Fibroblast of lung (primary cell): ENCODE measurements around the gene TKTL2. TPM values are rescaled to one million over a fixed set of nuclear protein-coding genes. Genes with fewer than 3 reads are reported as not detected.

ENCODE experiments used
- DNase-seq, 2 donors: peaks; one replicate each; pipeline versions ENCODE4 v3.0.0 to v3.0.0-alpha.2; 2010; ENCODE audit warnings: low read depth in 2 of 2
- H2AFZ ChIP-seq: 2 replicates; pipeline ENCODE4 v1.5.1; 2012; ENCODE audit warnings: low read length, control low read depth, inconsistent platforms
- H3K27ac ChIP-seq: 2 replicates; pipeline ENCODE4 v1.5.1; 2011; ENCODE audit warnings: low read length, control low read depth; ENCODE audit not compliant: insufficient read depth
- H3K27me3 ChIP-seq: 2 replicates; pipeline ENCODE4 v1.5.1; 2011; ENCODE audit warnings: mild to moderate bottlenecking, low read length; ENCODE audit not compliant: control insufficient read depth, insufficient read depth
- H3K36me3 ChIP-seq: 2 replicates; pipeline ENCODE4 v1.5.1; 2011; ENCODE audit warnings: low read length; ENCODE audit not compliant: control insufficient read depth, insufficient read depth
- H3K4me1 ChIP-seq: 2 replicates; pipeline ENCODE4 v1.5.1; 2011; ENCODE audit warnings: low read length; ENCODE audit not compliant: control insufficient read depth, insufficient read depth; ENCODE audit errors: extremely low read depth
- H3K4me2 ChIP-seq: 2 replicates; pipeline ENCODE4 v1.5.1; 2011; ENCODE audit warnings: low read length, control low read depth; ENCODE audit not compliant: insufficient read depth; ENCODE audit errors: extremely low read depth
- H3K4me3 ChIP-seq, 4 experiments: fragments of 200-600 bp in 1 of 4; sonication (generic) in 1 of 4; replicated peaks in 1 of 4; 2 replicates each; pipeline ENCODE4 v1.5.1; 2011 to 2016; ENCODE audit warnings: low read length in 4 of 4, low read depth in 3 of 4, mild to moderate bottlenecking in 3 of 4, control low read depth in 2 of 4, inconsistent platforms in 1 of 4, mixed read lengths in 1 of 4; ENCODE audit not compliant: insufficient read depth in 1 of 4; ENCODE audit errors: control extremely low read depth in 1 of 4
- H3K79me2 ChIP-seq: 2 replicates; pipeline ENCODE4 v1.5.1; 2012; ENCODE audit warnings: mild to moderate bottlenecking, low read length, inconsistent platforms; ENCODE audit not compliant: control insufficient read depth, insufficient read depth
- H3K9ac ChIP-seq: 2 replicates; pipeline ENCODE4 v1.5.1; 2011; ENCODE audit warnings: mild to moderate bottlenecking, low read length, control low read depth; ENCODE audit not compliant: insufficient read depth
- H3K9me3 ChIP-seq: 2 replicates; pipeline ENCODE4 v1.5.1; 2012; ENCODE audit warnings: low read depth, low read length; ENCODE audit not compliant: control insufficient read depth, insufficient read depth
- H4K20me1 ChIP-seq: 2 replicates; pipeline ENCODE4 v1.5.1; 2011; ENCODE audit warnings: low read length; ENCODE audit not compliant: control insufficient read depth, insufficient read depth; ENCODE audit errors: extremely low read depth
- CTCF ChIP-seq, 2 donors: IDR thresholded peaks in 1 of 2; conservative IDR thresholded peaks in 1 of 2; 1 replicate in 1 of 2; 2 replicates in 1 of 2; pipeline ENCODE4 v1.5.1; 2011 to 2012; ENCODE audit warnings: low read length in 2 of 2, control low read depth in 1 of 2, inconsistent platforms in 1 of 2, low read depth in 1 of 2, mild to moderate bottlenecking in 1 of 2
- EZH2 ChIP-seq: IDR thresholded peaks from 2 replicates; pipeline ENCODE4 v1.5.1; 2012; ENCODE audit warnings: low read length, control low read depth, mild to moderate bottlenecking; ENCODE audit errors: missing control alignments
- polyA plus RNA-seq, 2 donors: library from polyadenylated mRNA; depleted of rRNA in 1 of 2; stranded (reverse) in 1 of 2; unstranded in 1 of 2; fragments of >200 nt; gene quantifications; 2 replicates each; pipeline ENCODE4 v1.2.1, GENCODE V29; 2011 to 2012; ENCODE audit warnings: missing spikeins in 1 of 2
- total RNA-seq: library from RNA; depleted of rRNA; stranded (reverse); fragments of >200 nt; gene quantifications from 2 replicates; pipeline ENCODE4 v1.2.1, GENCODE V29; 2014

The TKTL2 gene
- total and polyA plus RNA-seq, 2 donors (not counting 1 experiment from before 2014, with no cell fraction given), result not detected

GRCh38 chr4:163500586-163500985 is 27.0 kb upstream of the TKTL2 start:
- no peak overlapping the region for H3K9ac ChIP-seq
- no peaks in the 10 kb centered on the region for H4K20me1 ChIP-seq
- H3K4me1 ChIP-seq, result no peaks in the 10 kb centered on the region
- H3K27ac ChIP-seq, result no peak overlapping the region
- H2AFZ ChIP-seq, result no peak overlapping the region
- TF ChIP-seq EZH2, result no peak
- no peak for TF ChIP-seq CTCF (conservative IDR thresholded peaks at IDR 0.05 in 1 of 2, IDR thresholded peaks at IDR 0.05 in 1 of 2; ENCODE audit: low read depth in 1 of 2, low read length in 2 of 2)
- DNase-seq, result no peak
- H3K4me2 ChIP-seq, result no peak overlapping the region
- H3K9me3 ChIP-seq, result no peaks in the 10 kb centered on the region
- peaks cover 88% of the 10 kb centered on the region for H3K79me2 ChIP-seq
- H3K27me3 ChIP-seq, result no peaks in the 10 kb centered on the region
- no peak overlapping the region for H3K4me3 ChIP-seq
- no peaks in the 10 kb centered on the region for H3K36me3 ChIP-seq

- H3K9ac ChIP-seq, result no peak overlapping the region
- peak overlapping the region; percentile 79 to 99 (median 97) for H3K4me3 ChIP-seq
- no peaks in the 10 kb centered on the region for H3K9me3 ChIP-seq
- H3K4me2 ChIP-seq, result peak overlapping the region; percentile 84
- no peak overlapping the region for H3K27ac ChIP-seq
- H3K79me2 ChIP-seq, result peaks cover 57% of the 10 kb centered on the region
- TF ChIP-seq CTCF (conservative IDR thresholded peaks at IDR 0.05 in 1 of 2, IDR thresholded peaks at IDR 0.05 in 1 of 2; ENCODE audit: low read depth in 1 of 2, low read length in 2 of 2) (no peak), EZH2 (no peak)
- no peaks in the 10 kb centered on the region for H3K4me1 ChIP-seq
- no peak overlapping the region for H2AFZ ChIP-seq
- H4K20me1 ChIP-seq, result no peaks in the 10 kb centered on the region
- DNase-seq, result no peak
- no peaks in the 10 kb centered on the region for H3K36me3 ChIP-seq
- no peaks in the 10 kb centered on the region for H3K27me3 ChIP-seq
Observed at GRCh38 chr4:163495900-163496299, 22.3 kb upstream of the TKTL2 start.

DNA sequence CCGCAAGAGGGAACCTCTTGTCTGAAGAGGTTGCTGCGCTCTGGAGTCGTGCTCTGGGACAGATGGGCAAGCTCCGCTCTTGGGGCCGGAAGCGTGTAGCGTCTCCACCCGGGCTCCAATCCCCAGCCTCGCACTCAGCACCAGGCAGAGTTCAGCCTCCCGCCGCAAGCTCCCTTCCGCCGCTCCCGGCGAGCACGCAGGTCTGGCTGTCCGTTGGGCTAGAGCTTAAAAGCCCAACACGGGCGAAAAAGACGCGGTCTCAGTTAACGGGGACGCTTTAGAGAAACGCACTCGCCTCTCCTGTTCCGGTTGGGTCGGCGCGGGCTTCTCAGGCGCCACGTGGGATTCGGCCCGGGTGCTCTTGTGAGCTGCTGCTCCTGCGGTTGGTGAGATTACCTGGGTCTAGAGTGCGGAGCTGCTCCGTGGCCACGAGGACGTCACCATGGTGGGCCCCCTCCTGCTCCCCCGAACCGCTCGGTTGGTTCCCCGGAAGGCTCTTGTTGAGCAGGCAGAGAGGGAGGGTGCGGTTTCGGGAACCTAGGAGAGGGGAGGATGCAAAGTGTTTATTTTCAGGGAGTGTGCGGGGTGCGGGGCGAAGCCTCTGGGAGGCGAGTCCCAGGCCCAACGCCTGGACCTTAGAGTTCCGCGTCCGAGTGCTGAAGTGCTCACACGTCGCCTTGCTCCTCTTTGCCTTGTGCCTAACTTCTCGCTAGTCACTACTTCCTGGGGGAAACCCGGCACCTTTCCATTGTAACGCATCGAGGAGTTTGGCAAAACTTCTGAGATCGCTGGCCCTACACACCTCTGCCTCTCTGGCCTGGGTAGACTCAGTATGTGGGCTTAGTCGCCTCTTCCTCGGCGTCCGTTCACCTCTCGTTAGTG is 21.0 kb upstream of the TKTL2 start, which contains the start of gene TMA16:
Gene TMA16, plus strand, starts transcription at position 331 of the 882 bp plus-strand sequence. Its CDS starts 112 bp downstream, at position 443.
- H4K20me1 ChIP-seq, result no peaks in the 10 kb centered on the region
- TF ChIP-seq CTCF (conservative IDR thresholded peaks at IDR 0.05 in 1 of 2, IDR thresholded peaks at IDR 0.05 in 1 of 2; ENCODE audit: low read depth in 1 of 2, low read length in 2 of 2) (no peak), EZH2 (no peak)
- no peaks in the 10 kb centered on the region for H3K4me1 ChIP-seq
- H3K4me3 ChIP-seq, result peak within 1 kb of the TSS; percentile 79 to 99 (median 97)
- H2AFZ ChIP-seq, result peak within 1 kb of the TSS; percentile 96
- peak within 1 kb of the TSS; percentile 84 for H3K4me2 ChIP-seq
- peak; percentile 95 for DNase-seq
- H3K9me3 ChIP-seq, result no peaks in the 10 kb centered on the region
- H3K36me3 ChIP-seq, result no peaks in the 10 kb centered on the region
- H3K27me3 ChIP-seq, result no peaks in the 10 kb centered on the region
- peak within 1 kb of the TSS; percentile 92 for H3K27ac ChIP-seq
- peaks cover 44% of the 10 kb centered on the region for H3K79me2 ChIP-seq
- peak within 1 kb of the TSS; percentile 92 for H3K9ac ChIP-seq
